HCEC 1CT (cell line): ENCODE measurements around the gene ICAM2.

Source experiments
- DNase-seq: peaks from one replicate; pipeline ENCODE4 v3.0.0-alpha.2; 2017

ICAM2 gene

GRCh38 chr17:63973930-63974593, 46.4 kb downstream of the ICAM2 start:
- peak; percentile 37 for DNase-seq

GRCh38 chr17:63973247-63973646, 47.2 kb downstream of the ICAM2 start:
- DNase-seq, result no peak

DNA sequence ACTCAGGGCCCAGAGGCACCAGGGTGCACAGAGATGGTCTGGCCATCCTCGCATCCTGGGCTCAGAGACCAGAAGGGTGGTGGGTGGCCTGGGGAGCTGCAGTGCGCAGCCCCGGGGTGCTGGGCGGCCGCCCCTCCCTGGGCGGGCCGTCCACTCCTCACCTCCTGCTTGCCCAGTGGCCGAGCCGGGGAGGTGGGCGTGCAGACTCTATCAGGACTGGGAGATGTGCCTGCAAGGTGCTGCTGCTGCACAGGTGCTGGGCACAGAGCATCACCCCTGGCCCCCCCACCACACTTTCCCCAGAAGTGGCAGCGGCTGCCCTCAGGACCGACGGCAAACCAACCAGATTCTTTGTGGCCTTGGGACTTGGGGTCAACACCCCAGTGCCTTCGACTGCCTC, 47.6 kb downstream of the ICAM2 start, which contains the start of gene SCN4A:
TSS of gene SCN4A (minus strand) at position 123 of the 400 bp plus-strand sequence. CDS start at position 46, 77 bp downstream.
- DNase-seq, result no peak

DNA sequence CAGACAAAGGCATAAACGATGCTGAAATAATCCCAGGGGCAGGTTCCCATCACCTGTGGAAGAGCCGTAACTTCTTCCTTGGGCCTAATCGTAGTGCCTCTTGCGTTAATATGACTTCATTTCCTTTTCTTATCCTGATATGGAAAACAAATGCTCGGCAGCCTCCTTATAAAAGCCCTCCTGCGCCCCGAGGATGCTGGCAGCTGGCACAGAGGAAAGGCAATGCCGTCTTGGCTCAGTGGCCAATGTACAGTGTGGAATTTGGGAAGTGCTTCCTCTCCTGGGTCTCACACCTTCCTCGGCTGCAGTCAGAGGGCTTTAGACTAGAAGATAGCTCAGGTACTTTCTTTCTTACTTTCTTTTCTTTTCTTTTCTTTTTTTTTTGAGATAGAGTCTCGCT, 51.2 kb downstream of the ICAM2 start:
- DNase-seq, result no peak

DNA sequence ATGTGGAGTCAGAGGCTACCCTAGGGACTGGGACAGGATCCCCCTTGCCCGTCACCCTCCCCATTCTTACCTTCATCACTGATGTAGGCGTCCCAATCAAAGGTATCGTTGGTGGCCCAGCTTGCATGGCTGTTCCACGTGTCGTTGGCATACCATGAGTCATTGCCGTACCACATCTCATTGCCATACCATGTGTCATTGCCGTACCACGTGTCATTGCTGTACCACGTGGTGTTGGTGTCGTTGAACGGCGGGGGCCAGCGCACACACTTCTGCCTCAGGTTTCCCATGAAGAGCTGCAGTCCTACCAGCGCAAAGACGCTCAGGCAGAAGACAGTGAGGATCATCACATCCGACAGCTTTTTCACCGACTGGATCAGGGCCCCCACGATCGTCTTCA, 52.5 kb downstream of the ICAM2 start:
- no peak for DNase-seq

DNA sequence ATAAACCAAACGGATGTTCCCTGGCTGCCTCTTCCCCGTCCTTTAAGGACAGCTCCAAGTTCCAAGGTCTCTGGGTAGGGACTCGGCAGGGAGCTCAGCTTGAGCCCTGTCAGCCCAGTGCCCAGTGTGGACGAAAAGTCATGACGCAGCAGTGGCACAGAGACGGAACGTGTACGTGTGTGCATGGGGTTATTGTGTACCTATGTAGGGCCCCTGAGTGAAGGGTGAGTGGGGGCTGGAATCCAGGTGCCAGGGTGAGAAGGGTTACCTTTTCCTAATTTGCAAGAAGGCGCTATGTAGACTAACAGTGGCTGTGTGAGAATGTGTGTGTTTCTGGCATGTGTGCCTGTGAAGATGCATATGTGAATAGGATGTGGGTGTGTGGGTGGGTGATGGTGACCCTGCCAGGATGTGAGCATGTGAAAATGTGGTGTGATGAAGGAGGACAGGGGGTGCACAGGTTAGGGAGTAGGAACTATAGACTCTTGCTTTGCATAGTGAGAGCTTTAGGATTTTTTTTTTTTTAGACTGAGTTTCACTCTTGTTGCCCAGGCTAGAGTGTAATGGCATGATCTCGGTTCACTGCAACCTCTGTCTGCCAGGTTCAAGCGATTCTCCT, 53.7 kb downstream of the ICAM2 start:
- DNase-seq, result no peak

DNA sequence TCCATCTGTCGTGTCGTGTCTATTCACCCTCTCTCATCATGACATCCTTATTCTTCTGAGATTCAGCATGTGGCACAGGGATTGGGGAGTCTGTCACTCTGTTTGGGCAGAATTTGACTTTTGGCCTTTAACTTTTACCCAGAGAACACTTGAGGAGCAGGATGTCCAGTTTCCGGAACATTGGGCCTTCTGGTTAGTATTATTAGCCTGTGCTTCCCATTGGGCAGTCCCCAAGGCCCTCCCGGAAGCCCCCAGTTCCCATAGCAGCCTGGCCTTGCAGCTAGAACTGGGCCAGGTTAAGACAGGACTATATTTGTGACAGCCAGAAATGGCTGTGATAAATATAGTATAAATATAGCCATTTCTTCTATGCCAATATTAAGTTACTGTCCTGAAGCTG, 57.3 kb downstream of the ICAM2 start:
- no peak for DNase-seq

DNA sequence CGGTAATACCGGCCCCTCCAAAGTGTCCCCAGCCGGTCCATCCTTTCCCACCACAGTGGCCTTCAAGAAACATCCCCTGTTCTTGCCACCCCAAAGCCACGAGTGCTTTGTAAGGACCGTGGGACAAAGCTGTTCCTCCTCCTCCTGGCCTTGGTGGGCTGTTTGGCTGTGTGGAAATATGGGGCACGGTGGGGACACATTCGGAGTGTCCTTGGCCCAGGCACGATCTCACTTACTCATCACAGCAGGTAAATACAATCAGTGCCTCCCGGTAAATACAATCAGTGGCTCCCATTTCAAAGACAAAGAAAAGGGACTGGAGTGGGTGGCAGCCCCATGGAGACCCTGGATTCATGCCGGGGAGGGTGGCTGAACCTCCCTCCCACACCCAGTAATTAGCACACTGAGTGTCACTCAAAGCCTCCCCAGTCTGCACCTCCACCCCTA, 58.1 kb downstream of the ICAM2 start:
- DNase-seq, result no peak

- DNase-seq, result peak; percentile 17
Observed at GRCh38 chr17:63961355-63962212, 58.8 kb downstream of the ICAM2 start.

- no peak for DNase-seq
Observed at GRCh38 chr17:63960430-63960829, 60.0 kb downstream of the ICAM2 start.

- no peak for DNase-seq
Observed at GRCh38 chr17:63960006-63960405, 60.4 kb downstream of the ICAM2 start.

- peak; percentile 52 for DNase-seq
Observed at GRCh38 chr17:63956296-63956920, 64.0 kb downstream of the ICAM2 start.

DNA sequence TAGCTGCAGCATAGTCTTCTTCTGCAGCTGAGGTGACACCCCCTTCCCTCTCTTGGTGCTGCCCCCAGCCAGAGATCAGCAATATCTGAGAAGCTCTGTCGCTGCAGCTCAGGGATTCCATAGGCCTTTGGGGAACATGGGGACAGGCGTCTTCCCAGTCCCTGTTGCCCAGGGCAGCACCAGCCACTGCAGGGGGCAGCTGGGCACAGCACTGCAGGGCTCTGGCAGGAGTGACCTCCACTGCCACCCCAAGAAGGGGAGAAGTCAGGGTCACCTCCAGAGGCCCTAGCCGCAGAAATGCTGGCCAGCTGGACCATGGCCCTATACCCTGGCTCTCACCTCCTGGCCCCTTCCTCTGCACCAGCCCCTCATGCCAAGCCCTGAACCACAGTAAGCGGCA, 64.6 kb downstream of the ICAM2 start:
- no peak for DNase-seq

DNA sequence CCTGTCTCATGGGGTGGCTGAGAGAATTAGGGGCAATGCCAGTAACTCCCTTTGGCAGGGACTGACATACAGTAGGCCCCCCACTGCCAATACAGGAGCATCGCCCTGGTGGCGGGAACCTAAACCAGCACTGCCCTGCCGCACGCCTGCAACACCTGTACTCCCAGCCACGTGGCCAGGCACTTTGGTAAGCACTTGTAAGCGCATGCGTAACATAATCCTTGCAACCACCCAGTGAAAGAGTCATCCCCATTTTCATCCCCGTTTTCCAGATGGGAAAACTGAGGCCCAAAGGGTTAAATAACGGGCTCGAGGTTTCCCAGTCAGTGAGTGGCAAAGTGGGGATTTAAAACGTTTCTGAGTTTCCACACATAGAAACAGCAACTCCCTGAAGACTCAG, 65.2 kb downstream of the ICAM2 start:
- DNase-seq, result no peak

- no peak for DNase-seq
Observed at GRCh38 chr17:63954402-63955063, 65.9 kb downstream of the ICAM2 start.
